Measurements from ENCODE around the gene GIPR.
A peak's percentile ranks its signal among the peaks of the same experiment; 100 is the strongest.

The GIPR gene

GRCh38 chr19:45630463-45630862 is 37.6 kb upstream of the GIPR start:
- H3K4me3 ChIP-seq (ENCODE audit: low read depth, low read length): no peak overlapping the region
- DNase-seq (ENCODE audit: low read depth): peak; percentile 72
- no peak for TF ChIP-seq POLR2A (IDR thresholded peaks at IDR 0.05; ENCODE audit: extremely low read depth, insufficient read length)
- TF ChIP-seq CTCF (IDR thresholded peaks at IDR 0.05; ENCODE audit: low read depth, low read length): no peak
- TF ChIP-seq MAX (IDR thresholded peaks at IDR 0.05; ENCODE audit: low read depth, low read length): no peak
- TF ChIP-seq MYC (IDR thresholded peaks at IDR 0.05; ENCODE audit: low read depth, low read length): no peak

GRCh38 chr19:45632468-45633196 is 35.4 kb upstream of the GIPR start:
- TF ChIP-seq POLR2A (IDR thresholded peaks at IDR 0.05; ENCODE audit: extremely low read depth, insufficient read length) (no peak), CTCF (IDR thresholded peaks at IDR 0.05; ENCODE audit: low read depth, low read length) (no peak), MAX (IDR thresholded peaks at IDR 0.05; ENCODE audit: low read depth, low read length) (no peak), MYC (IDR thresholded peaks at IDR 0.05; ENCODE audit: low read depth, low read length) (no peak)
- H3K4me3 ChIP-seq (ENCODE audit: low read depth, low read length): no peak overlapping the region
- peak; percentile 35 for DNase-seq (ENCODE audit: low read depth)

GRCh38 chr19:45636275-45636674 is 31.7 kb upstream of the GIPR start:
- no peak overlapping the region for H3K4me3 ChIP-seq (ENCODE audit: low read depth, low read length)
- no peak for DNase-seq (ENCODE audit: low read depth)
- no peak for TF ChIP-seq POLR2A (IDR thresholded peaks at IDR 0.05; ENCODE audit: extremely low read depth, insufficient read length)
- TF ChIP-seq MYC (IDR thresholded peaks at IDR 0.05; ENCODE audit: low read depth, low read length): no peak
- TF ChIP-seq CTCF (IDR thresholded peaks at IDR 0.05; ENCODE audit: low read depth, low read length): no peak
- no peak for TF ChIP-seq MAX (IDR thresholded peaks at IDR 0.05; ENCODE audit: low read depth, low read length)

- TF ChIP-seq CTCF (IDR thresholded peaks at IDR 0.05; ENCODE audit: low read depth, low read length) (no peak), MAX (IDR thresholded peaks at IDR 0.05; ENCODE audit: low read depth, low read length) (no peak), POLR2A (IDR thresholded peaks at IDR 0.05; ENCODE audit: extremely low read depth, insufficient read length) (no peak), MYC (IDR thresholded peaks at IDR 0.05; ENCODE audit: low read depth, low read length) (no peak)
- no peak overlapping the region for H3K4me3 ChIP-seq (ENCODE audit: low read depth, low read length)
- no peak for DNase-seq (ENCODE audit: low read depth)
These were observed 31.1 kb upstream of the GIPR start for GRCh38 chr19:45636902-45637301.

- no peak for DNase-seq (ENCODE audit: low read depth)
- no peak for TF ChIP-seq CTCF (IDR thresholded peaks at IDR 0.05; ENCODE audit: low read depth, low read length)
- no peak for TF ChIP-seq POLR2A (IDR thresholded peaks at IDR 0.05; ENCODE audit: extremely low read depth, insufficient read length)
- no peak for TF ChIP-seq MAX (IDR thresholded peaks at IDR 0.05; ENCODE audit: low read depth, low read length)
- TF ChIP-seq MYC (IDR thresholded peaks at IDR 0.05; ENCODE audit: low read depth, low read length): no peak
- peak overlapping the region; percentile 65 for H3K4me3 ChIP-seq (ENCODE audit: low read depth, low read length)
These were observed 29.9 kb upstream of the GIPR start for GRCh38 chr19:45637890-45638667.
